HG02623 (cell line): ENCODE measurements around the gene C1orf159.
A peak's percentile ranks its signal among the peaks of the same experiment; 100 is the strongest.

Source experiments
- ATAC-seq: cut with Tn5 transposase; IDR thresholded peaks from one replicate; pipeline ENCODE4 v1.9.1; 2021; ENCODE audit warnings: moderate library complexity; ENCODE audit not compliant: unreplicated experiment

Gene C1orf159

DNA sequence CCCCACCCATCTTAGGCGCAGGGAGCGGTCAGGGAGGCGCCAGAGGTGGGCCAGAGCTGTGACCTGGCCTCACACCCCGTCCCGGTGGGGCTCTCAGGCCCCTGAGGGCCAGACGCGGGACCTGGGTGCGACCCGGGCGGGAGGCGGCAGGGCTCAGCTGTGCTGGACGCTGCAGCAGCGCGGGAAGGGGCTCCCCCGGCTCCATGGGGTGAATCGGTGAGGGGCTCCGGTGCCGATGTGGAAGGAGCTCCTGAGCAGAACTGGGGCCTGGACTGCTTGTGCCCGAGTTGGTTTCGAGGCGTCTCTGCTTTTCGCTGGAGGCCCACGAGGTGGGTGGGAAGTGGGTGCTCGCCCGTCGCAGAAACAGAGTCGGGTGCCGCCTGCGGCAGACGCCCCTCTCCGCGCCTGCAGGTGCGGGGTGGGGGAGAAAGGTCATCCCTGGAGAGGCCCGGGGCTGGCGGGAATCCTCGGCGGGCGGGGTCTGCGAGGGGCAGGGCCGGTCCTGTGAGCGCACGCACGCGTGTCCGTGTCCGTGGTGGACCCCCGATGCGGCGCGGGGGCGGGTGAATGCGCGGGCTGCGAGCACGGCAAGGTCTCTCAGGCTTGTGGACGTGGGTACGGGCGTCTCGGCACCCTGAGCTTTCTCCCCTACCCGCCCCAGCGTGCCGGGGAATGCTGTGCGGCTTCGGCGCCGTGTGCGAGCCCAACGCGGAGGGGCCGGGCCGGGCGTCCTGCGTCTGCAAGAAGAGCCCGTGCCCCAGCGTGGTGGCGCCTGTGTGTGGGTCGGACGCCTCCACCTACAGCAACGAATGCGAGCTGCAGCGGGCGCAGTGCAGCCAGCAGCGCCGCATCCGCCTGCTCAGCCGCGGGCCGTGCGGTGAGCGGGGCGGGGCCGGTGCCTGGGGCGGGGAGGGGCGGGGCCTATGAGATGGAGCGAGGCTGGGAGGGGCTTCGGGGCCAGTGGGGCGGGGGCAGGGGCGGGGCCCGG is 75.6 kb downstream of the C1orf159 start:
- ATAC-seq = no peak

DNA sequence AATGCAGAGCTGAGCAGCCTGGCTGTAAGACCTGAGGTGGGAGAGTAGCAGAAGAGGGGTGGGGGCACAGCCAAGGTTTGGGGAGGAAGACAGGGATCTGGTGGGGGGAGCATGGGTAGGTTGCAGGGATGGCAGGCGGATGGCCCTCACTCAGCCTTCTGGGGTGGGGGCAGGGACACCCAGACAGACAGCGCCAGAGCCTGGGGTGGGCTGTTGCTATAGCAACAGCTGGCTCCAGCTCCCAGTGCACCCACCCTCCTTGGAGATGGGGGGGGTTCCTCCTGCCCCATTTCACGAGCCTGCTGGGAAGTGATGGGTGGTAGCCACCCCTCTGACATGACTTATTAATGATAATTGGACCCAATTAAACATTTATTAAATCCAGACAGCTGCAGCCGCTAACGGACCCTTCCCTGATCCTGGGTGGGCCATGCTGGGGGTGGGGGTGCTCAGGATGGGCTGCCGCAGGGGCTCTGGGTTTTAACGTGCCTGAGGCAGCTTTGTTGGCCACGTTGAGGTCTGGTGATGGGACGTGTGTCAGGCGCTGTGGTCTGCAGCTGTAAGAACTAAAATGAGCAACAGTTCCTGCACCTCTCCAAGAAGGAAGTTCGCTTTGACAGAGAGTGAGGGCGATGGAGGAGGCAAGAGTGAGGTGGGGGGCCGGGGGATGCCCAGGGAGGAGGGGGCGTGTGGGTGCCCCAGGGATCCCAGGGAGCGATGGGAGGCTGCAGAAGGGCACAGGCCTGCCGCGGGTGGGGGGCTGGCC is 76.6 kb downstream of the C1orf159 start:
- ATAC-seq = no peak

DNA sequence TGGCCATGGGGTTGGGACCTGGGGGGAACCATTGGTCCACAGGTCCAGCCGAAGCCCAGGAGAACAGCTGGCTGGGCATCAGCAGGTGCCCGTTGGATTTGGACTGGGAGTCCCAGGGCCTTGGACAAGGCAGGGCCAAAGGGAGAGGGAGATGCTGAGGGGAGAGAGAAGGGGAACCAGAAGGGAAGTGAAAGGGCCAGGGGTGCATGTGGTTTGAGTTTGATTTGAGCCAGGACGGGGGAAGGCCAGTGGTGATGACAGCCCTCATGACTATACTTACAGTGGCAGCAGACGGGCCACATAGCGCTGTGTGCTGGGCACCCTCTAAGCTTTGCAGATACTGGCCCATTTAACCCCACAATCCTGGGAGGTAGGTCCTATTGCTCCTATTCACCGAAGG is 77.2 kb downstream of the C1orf159 start:
- ATAC-seq = no peak

DNA sequence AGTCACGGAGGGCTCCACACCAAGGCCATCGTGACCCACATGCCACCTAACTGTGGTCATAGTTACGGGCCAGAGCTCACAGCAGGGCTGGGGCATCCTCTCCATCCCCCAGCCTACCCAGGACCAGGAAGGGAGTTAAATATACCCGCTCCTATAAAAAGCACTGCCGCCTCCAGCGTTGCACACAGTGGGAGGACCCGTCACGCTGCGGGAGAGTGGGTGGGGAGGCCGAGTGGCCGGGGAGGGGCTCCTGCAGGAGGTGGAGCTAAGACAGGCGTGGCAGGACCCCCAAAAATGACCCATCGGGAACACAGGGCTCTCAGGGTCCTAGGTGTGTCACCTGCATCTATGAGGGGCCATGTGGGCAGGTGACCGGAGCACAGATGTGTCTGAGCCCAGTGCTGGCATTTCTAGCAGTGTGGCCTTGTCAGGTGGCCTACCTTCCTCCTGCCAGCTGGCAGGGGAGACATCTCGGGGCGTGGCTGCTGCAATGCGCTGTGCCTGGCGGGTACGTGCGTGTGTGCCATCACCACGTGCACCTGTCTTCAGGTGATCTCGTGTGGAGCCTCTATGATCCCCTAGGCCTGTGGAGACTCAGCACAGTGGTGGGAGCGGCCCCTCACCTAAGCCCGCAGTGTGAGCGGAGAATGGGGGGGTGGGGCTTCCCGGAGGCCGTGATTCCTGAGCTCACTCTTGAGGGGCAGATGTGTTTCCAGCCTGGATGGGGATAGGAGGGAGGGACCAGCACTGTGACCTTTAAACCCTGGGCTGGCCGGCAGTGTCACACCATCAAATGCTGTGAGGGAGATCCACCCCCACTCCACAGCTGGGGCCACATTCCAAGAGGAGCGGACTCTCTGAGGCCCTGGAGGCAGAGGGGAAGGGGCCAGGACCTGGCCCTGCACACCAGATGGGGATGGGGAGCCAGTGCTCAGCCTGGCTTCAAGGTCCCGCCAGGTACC is 78.2 kb downstream of the C1orf159 start:
- ATAC-seq = no peak

DNA sequence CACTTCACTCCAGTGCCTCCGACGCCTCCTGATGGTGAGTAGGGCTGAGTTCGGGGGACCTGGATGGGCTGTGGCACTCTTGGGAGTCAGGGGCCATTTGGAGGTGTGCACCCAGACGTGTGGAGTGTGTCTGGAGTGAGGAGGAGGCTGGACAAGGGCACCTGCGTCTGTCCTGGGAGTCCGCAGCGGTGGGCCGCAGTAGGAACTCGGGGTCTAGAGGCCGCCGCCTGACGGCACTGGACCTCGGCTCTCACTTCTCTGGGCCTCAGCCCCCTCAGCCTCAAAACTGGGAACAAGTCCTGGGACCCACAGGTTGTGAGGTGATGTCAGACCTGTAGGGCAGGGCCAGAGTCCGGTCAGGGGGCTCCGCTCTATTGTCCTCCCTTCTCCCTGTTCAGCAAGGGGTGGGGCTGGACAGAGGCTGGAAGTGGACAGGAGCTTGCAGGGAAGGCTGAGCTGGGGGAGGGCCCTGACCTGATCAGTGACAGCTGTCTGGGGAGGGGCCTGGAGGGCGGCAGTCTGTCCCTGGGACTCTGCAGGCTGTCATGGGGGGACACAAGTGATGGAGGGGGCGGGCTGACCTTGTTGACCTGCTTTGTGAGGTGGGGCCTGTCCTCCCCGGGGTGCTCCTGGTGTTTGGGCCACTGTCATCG is 80.5 kb downstream of the C1orf159 start:
- no peak for ATAC-seq

DNA sequence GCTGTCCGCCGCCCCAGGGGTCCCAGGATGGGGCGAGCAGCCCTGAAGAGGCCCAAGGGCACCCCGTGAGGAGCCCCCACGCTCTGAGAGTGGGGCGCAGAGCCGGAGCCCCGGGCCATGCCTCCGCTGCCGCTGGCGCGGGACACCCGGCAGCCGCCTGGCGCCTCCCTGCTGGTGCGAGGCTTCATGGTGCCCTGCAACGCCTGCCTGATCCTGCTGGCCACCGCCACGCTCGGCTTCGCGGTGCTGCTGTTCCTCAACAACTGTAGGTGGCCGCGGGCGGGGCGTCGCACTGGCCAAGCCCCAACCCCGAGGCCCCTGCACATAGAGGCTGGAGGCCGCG is 81.5 kb downstream of the C1orf159 start:
- ATAC-seq = no peak

DNA sequence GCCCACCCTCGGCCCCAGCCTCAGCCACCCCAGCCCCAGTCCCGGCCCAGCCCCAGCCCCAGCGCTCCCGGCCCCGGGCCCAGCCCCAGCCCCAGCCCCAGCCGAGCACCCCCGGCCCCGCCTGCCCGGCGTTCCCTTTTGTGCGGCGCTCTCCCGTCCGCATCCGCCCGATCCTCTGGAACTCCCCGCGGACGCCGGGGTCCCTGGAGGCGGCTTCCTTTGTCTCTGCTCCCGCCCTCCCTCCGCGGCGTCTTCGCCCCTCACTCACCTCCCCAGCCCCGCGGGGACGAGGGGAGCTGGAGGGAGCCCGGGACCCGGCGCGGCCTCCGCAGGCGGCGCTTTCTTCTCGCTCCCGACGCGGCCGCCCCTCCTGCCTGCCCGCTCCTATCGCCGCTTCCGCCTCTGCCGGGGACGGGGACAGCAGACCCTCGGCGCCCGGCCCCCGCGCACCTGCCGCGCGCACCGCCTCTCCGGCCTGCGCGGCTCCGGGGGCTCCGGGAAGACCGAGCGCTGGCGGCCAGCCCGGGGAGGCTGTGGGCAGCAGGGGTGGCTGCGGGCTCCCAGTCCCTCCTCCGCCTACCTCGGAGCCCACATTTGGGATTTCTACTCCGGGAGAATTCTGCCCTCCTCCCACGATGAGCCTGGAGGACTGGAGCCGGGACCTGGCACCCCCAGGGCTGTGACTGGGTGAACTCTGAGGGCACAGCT is 82.0 kb downstream of the C1orf159 start:
- ATAC-seq = no peak

DNA sequence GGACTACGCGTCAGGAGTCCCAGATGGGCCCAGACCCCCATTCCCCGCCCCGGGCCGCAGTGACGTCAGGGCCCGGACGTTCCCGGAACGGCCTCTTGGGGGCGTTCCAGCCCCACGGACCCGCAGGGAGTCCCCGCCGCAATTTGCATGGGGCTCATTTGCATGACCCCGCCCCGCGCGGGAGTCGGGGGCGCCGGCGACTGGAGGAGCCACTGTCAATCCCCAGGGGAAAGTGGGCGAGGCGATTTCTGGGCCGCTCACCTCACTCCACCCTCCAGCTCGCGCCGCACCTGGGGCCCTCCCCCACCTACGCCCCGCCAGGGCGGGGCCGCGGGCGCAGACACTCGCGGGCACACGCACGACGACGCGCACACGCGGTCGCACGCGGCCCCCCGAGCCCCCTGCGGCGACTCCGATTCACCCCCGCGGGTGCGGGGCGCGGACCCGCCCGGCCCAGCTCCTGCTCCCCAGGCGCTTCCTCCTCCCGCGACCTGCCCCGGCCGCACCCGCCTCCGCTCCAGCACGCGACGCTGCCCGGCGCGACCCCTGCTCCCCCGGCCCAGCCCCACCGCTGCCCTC is 82.8 kb downstream of the C1orf159 start:
- peak; percentile 82 for ATAC-seq

DNA sequence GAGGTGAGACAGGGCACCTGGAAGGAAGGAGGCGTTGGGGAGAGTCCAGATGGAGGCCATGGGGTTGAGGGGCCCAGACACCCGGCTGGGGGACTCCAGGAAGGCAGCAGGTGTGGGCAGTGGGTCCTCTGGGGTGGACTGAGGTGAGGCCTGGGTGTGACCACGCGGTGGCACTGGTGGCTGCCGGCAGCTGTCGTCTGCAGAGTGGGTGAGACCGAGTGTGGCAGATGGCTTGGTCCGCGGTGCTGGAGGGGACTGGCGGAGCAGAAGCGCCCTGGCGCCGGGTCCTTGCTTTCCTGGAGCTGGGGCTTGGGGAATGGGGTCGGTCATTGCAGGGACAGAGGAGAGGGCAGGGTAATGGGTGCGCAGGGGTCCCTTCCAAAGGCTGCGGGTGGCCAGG is 83.5 kb downstream of the C1orf159 start:
- ATAC-seq = no peak
